ENCODE results near the gene RPS15. TPM values are rescaled to one million over a fixed set of nuclear protein-coding genes. Genes with fewer than 3 reads are reported as not detected.

The RPS15 gene
- total RNA-seq, 1 donor = 318 TPM

DNA sequence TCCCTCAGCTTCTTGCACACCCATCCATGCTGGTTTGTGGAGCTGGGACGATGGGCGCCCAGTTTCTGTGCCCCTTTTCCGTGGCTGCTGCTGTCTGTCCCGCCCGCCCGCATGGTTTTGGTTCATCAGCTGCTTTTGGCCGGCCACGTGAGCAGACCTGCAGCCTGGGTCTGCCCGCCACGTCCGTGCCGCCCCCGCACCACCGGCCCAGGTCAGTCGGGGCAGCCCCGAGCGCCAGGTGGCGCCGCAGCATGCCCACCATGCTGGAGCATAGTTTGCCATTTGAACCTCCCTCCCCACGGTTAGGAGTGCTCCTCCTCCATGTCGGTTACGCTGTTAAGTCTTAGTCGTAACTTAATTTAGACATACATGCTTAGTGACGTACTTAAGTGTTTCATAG lies 15.3 kb upstream of the RPS15 start:
- H3K79me2 ChIP-seq (ENCODE audit: insufficient read depth, low read length) = peaks cover 96% of the 10 kb centered on the region
- H3K36me3 ChIP-seq (ENCODE audit: insufficient read depth, low read length) = peaks cover 80% of the 10 kb centered on the region
- no peaks in the 10 kb centered on the region for H3K9me3 ChIP-seq (ENCODE audit: low read depth, low read length)
- no peaks in the 10 kb centered on the region for H3K27me3 ChIP-seq (ENCODE audit: insufficient read depth, low read length)
- no peak overlapping the region for H3K4me2 ChIP-seq (ENCODE audit: insufficient read depth, low read length)
- DNase-seq (ENCODE audit: insufficient read length, low spot score, missing footprints) = no peak
- H4K20me1 ChIP-seq (ENCODE audit: insufficient read depth, low read length) = peaks cover 47% of the 10 kb centered on the region
- H3K4me3 ChIP-seq (ENCODE audit: insufficient read depth, low read length) = no peak overlapping the region
- H3K27ac ChIP-seq (ENCODE audit: low read depth, low read length) = no peak overlapping the region
- H3K4me1 ChIP-seq (ENCODE audit: insufficient read depth, low read length) = no peaks in the 10 kb centered on the region
- H2AFZ ChIP-seq (ENCODE audit: low read length) = no peak overlapping the region
- TF ChIP-seq, protein P1, sequence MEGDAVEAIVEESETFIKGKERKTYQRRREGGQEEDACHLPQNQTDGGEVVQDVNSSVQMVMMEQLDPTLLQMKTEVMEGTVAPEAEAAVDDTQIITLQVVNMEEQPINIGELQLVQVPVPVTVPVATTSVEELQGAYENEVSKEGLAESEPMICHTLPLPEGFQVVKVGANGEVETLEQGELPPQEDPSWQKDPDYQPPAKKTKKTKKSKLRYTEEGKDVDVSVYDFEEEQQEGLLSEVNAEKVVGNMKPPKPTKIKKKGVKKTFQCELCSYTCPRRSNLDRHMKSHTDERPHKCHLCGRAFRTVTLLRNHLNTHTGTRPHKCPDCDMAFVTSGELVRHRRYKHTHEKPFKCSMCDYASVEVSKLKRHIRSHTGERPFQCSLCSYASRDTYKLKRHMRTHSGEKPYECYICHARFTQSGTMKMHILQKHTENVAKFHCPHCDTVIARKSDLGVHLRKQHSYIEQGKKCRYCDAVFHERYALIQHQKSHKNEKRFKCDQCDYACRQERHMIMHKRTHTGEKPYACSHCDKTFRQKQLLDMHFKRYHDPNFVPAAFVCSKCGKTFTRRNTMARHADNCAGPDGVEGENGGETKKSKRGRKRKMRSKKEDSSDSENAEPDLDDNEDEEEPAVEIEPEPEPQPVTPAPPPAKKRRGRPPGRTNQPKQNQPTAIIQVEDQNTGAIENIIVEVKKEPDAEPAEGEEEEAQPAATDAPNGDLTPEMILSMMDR (IDR thresholded peaks at IDR 0.05; ENCODE audit: extremely low read depth, low read depth, low read length) = no peak

DNA sequence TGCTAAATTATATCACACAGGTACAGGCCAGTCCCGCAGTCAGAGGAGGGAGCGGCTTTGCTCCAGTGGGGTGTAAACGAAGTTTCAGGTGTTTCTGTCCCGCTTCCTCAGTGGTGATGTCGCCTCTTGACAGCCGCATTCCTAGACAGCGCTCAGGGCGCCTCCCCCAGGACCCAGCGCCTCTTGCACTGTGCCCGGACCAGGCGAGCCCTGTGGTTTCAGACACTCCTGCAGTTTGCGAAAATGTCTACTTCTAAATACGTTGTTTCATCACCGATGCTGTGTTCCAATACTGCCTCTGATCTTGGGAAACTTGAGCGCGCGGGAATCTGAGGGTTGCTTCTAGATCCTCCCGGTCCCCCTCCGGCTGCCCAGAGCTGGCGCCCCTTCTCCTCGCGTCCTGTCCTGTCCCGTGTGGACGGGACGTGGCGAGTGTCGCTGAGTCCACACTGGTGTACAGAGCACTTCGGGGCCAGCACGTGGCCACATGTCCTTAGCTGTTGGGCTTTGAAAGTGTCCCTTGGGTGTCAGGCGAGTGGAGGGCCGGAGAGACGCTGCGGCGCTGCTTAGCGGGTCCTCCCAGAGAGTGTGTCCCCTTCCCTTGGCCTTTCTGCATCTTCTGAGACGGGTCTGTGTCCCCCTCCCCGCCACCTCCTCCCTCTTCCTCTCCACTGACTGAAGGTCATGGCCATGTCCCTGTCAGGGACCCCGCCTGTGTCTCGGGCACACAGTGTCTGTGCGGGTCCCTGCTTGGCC lies 14.6 kb upstream of the RPS15 start:
- peaks cover 81% of the 10 kb centered on the region for H3K36me3 ChIP-seq (ENCODE audit: insufficient read depth, low read length)
- H3K4me3 ChIP-seq (ENCODE audit: insufficient read depth, low read length) = no peak overlapping the region
- H3K4me2 ChIP-seq (ENCODE audit: insufficient read depth, low read length) = no peak overlapping the region
- H3K27me3 ChIP-seq (ENCODE audit: insufficient read depth, low read length) = no peaks in the 10 kb centered on the region
- DNase-seq (ENCODE audit: insufficient read length, low spot score, missing footprints) = no peak
- H4K20me1 ChIP-seq (ENCODE audit: insufficient read depth, low read length) = peaks cover 41% of the 10 kb centered on the region
- TF ChIP-seq, protein P1 (IDR thresholded peaks at IDR 0.05; ENCODE audit: extremely low read depth, low read depth, low read length) = no peak
- H3K9me3 ChIP-seq (ENCODE audit: low read depth, low read length) = no peaks in the 10 kb centered on the region
- no peak overlapping the region for H2AFZ ChIP-seq (ENCODE audit: low read length)
- H3K27ac ChIP-seq (ENCODE audit: low read depth, low read length) = no peak overlapping the region
- no peaks in the 10 kb centered on the region for H3K4me1 ChIP-seq (ENCODE audit: insufficient read depth, low read length)
- H3K79me2 ChIP-seq (ENCODE audit: insufficient read depth, low read length) = peaks cover 90% of the 10 kb centered on the region

DNA sequence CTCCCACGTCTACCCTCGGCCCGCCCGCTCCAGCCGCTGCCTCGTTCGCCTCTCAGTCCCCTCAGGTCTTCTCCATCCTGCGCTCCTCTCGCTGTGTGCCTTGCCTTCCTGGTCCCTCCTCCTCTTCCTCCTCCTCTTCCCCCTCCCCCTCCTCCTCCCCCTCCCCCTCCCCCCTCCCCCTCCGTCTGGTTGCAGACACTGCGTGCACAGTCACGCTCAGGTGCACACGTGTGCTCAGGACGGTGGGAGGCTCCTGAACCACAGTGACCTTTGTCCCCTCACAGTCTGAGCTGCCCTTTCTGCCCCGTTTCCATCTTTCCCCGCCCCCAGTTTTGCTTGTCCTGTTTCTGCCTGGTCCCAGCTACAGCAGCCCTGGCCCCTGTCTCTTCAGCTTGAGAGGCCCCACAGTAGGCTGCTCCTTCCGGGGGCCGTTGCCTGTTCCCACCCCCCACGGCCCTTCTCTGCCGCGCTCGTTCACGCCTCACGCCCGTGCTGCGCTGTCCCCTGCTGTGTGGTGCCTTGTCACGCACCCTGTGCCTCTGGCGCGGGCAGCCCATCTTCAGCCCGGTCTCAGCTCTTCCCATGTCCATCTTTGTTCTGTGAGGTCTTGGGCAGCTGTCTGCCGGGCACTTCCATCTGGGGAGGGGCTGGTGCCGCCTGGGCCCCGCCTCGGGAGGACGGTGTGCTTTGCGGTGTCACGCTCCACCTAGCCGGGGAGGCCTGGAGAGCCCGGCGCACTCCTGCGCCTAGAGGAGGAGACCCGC lies 13.8 kb upstream of the RPS15 start:
- Histone ChIP-seq H4K20me1 (ENCODE audit: insufficient read depth, low read length) (peaks cover 38% of the 10 kb centered on the region), H3K27me3 (ENCODE audit: insufficient read depth, low read length) (no peaks in the 10 kb centered on the region), H3K79me2 (ENCODE audit: insufficient read depth, low read length) (peaks cover 85% of the 10 kb centered on the region), H3K9me3 (ENCODE audit: low read depth, low read length) (no peaks in the 10 kb centered on the region), H3K36me3 (ENCODE audit: insufficient read depth, low read length) (peaks cover 81% of the 10 kb centered on the region), H2AFZ (ENCODE audit: low read length) (no peak overlapping the region), H3K4me2 (ENCODE audit: insufficient read depth, low read length) (no peak overlapping the region), H3K27ac (ENCODE audit: low read depth, low read length) (no peak overlapping the region), H3K4me1 (ENCODE audit: insufficient read depth, low read length) (no peaks in the 10 kb centered on the region), H3K4me3 (ENCODE audit: insufficient read depth, low read length) (no peak overlapping the region)
- TF ChIP-seq, protein P1 (IDR thresholded peaks at IDR 0.05; ENCODE audit: extremely low read depth, low read depth, low read length) = no peak
- DNase-seq (ENCODE audit: insufficient read length, low spot score, missing footprints) = no peak
